NCI-H2227 (cell line): ENCODE data around the gene NEDD4L.

Source experiments
- DNase-seq: peaks from one replicate; lab custom pipeline; 2025; ENCODE audit not compliant: unreplicated experiment; lab: John Stamatoyannopoulos, UW

The NEDD4L gene

GRCh38 chr18:58337285-58337684 lies 293.3 kb downstream of the NEDD4L start:
- no peak for DNase-seq

DNA sequence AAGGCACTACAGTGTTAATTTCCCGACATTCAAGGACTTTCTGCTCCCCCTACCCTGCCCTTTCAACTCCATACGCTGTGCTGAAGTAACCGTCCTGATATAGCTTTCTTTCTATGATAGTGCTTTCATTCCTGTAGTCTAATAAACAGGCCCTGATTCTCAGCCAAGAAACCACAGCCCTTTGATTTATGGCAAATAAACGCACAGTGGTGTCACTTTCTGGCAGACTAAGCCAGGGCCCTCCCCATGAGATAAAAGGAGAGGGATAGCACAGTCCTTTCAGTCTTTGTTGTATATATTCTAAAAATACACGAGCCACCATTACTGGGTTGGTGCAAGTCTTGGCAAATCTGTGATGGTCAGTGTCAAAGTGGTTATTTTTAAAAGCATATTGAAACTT lies 293.7 kb downstream of the NEDD4L start:
- DNase-seq = peak; percentile 40

DNA sequence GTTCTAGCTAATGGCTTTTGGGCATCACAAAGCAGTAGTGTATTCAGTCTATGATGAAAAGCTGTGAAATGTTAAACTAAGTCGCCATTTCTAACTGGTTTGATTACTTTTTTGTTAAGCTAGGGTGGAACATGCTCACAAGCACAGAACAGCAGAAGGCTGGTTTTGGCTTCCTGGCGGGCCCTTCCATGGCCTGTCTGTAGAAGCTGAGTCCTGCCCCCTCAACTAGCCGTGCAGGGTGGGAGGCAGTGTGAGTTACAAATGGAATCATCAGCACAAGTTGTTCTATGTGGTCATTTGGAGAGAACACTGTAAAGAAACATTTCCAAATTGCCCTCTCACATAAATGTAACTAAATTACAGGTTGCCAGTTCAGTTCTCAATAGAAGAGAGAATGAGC lies 294.1 kb downstream of the NEDD4L start:
- peak; percentile 84 for DNase-seq

DNA sequence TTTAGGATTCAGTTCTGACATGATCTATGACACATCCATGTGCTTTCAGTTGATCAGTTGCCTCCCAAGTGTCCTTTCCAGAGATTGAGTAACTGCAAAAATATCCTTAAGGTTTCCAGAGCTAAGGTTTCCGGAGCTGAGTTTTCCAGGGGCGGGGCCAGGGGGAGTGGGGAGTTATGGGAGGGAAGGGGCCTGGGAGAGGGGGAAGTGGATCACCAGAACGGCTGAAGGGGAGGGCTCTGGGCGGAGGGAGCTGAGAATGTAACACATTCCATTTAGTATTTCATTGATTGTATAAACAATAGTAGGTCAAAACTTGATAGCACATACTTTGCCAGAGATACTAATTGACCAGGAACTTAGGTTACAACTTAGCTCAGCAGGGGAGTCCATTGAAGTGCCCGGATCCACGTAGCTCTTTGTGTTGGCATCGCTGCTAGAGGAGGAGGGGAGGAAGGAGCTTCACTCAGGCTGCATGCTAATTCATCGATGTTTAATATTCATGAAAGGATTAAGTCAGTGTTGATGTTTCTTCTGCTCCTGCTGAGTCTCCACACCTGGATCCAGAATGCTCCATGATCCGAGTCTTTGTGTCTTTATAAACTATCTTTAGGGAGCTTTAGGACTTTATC lies 295.1 kb downstream of the NEDD4L start:
- DNase-seq = peak; percentile 62

DNA sequence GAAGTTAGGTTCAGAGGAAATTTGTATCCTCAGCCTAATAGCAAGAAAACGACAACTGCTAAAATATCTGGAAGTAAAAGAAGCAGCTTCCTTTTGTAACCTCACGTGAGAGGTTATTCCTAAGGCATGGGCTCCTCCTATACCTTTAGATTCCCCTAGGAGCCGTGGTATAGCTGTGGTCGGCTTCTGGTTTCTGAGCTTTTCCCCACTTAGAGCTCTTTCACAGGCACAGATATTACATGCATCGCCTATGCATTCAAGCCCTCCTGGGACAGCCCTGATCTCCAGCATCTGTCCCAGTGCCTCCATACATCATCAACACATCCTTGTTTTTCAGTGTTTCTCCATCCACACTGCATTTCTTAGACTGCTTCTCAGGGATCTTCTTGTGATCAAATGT lies 295.9 kb downstream of the NEDD4L start:
- no peak for DNase-seq

GRCh38 chr18:58341916-58342315 lies 297.9 kb downstream of the NEDD4L start:
- no peak for DNase-seq

GRCh38 chr18:58344080-58344670 lies 300.1 kb downstream of the NEDD4L start:
- DNase-seq = no peak

DNA sequence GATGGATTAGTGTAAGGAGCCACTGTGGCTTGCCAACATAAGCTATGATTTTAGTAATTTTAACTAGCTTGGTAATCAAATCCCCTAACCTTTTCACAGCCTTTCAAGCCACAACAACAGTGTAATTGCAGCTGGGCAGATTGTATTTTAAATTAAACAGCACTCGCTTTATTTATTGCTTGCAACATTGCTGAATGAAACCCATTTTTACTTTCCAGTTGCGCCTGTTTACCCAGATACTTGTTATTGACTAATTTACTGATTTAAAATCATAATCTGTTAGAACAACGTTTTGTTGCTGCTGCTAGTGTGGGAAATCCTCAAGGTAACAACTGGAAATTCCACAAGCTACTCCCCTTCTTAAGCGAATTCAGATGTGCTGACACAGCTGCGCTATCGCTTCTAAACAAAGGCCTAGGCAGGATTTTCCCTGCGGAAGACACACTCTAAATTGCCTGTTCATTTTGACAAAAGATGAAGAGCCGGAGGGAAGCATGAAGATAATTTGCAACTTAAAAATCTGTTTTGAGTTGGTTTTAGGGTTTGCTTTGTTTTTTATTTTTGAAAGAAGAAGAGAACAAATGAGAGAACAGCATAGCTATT lies 300.9 kb downstream of the NEDD4L start:
- DNase-seq = peak; percentile 76

GRCh38 chr18:58345875-58346274 lies 301.8 kb downstream of the NEDD4L start:
- DNase-seq = no peak

DNA sequence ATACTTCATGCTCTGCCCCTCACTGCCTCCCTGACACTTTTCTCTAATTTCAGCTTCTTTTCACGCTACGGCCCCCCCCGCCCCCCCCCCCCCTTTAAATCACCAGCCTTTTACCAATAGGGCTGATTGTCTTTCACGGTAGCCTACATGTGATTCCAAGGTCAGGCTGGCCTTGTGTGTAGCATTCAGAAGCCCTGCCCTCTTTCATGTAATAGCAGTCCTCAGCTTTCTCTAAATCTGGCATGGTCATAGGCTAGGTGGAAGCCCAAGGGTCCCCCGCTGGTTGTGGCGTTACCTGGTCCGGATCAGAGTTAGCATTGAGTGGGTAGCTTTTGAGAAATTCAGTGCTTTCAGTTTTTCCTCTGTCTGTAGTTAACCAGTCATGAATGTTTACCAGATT lies 303.1 kb downstream of the NEDD4L start:
- DNase-seq = peak; percentile 18

- DNase-seq = no peak
Measured at GRCh38 chr18:58348517-58348916, 304.5 kb downstream of the NEDD4L start.

DNA sequence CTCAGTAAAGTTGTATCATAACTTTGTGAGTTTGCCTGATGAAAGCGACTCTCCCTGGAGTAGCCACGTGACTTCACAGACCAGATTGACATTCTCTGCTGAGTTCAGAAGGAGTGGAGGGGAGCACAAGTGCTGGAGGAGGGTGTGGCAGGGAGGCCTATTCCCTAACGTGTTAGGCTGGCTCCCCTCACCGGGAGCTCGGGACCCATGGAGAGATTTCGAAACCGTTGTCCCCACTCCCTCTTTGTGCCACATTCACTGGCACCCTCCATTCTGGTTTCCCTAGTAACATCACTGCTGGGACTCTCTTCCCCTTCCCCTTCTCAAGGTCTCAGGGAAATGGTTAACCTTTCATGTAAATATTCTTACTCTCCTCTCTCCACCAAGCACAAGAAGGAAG lies 304.9 kb downstream of the NEDD4L start:
- DNase-seq = no peak

GRCh38 chr18:58349650-58350049 lies 305.6 kb downstream of the NEDD4L start:
- DNase-seq = peak; percentile 47

DNA sequence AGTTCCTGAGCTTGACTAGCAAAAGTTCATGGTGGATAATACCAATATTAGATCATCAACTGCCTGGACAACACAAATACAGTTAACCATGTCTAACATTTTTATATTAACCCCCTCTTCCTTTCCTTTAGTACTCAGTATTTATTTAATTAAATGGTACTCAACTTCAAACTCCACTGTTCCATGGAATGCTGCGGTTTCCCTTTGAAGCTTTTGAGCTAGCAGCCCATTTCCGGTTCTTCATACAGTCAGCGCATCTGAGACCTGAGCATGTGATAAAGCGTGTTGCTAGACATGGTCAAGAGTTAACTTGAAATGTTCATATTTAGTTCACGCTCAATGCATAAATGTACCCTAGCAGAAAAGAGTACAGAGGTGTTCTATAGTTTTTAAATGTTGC lies 306.5 kb downstream of the NEDD4L start:
- DNase-seq = no peak

DNA sequence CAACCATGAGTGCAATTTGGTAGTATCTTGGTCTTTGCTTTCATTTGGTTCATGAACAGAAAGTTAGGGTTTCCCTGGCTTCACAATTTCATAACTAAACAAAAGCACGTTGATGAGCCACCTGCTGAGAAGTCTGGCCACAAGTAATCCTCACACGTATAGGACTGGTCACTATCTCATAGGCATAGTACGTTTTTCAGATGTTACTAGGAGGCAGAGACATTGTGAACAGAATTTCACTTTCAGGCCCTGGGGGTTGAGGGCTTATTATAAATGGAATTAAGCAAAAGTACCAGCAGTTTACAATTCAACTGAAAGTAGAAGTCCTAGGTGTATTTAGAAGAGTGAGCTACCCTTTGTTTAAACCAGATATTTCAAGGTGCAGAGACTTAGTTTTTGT lies 307.8 kb downstream of the NEDD4L start:
- no peak for DNase-seq

DNA sequence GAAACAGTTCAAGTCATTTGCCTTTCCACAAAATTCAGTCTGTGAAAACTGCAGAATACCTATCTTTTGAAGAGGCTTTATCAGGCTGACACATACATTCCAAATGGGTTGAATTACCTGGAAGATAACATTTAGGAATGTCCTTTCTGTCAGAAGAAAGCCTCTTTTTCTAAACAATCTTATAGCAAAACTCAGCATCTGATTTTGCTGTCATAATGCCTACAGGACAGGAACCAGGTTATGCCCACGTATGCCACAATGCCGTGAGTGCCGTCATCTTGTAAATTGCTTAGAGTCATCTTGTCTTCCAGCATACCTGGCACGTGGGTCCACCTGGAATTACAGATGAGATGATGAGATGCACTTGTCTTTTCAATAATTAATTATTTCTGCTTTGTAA lies 309.6 kb downstream of the NEDD4L start:
- DNase-seq = no peak

DNA sequence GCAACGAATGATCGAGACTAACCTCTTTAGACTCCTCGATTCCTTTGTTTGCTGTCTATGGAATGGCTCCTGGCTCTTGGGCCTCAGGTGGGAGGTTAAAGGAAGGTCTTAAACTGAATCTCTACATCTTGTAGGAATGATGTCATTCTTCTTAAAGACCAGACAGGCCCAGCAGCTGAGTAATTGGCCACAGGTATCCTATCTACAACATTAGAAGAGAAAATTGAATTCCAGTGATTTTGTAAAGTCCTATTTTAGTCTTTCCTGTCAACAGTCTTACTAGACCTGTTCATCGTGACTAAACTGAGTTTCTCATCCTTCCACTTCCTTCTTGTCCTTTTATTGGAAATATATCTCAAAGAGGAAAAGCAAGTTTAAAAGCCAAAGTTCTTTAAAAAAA lies 310.0 kb downstream of the NEDD4L start:
- DNase-seq = no peak

DNA sequence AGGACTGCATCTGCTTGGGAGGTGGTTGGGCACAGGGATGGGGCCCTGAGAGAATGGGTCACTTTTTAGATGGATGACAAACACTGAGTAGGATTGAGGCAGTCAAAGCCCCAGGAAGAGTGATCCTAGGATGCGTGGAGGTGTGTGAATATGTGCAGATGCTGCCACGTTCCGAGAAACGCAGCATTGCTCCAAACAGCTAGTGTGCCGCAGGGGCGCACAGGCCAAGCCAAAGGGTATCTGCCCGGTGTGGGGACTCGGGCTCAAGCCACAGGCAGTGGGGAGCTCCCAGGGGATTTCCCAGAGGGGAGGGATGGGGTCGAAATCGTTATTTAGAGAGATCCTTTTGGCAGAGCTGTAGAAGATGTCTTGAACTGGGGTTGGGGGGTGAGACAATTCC lies 310.8 kb downstream of the NEDD4L start:
- no peak for DNase-seq

DNA sequence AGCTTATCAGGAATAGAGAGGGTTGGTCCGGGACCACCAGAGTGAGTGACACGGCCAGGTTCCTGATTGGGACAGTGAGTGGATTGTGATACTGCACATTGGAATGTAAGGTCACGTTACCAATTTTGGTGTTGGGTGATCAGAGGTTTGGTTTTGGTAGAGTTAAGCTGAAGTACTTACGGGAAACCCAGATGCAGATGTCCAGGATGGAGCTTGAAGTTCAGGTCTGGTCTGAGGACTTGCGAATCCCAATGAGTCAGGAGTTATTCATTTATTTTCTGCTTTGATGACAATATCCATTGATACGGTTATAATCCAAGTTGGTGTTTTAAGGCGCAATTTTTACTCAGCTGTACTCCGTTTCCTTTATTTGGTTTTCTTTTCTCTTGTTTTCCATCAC lies 311.2 kb downstream of the NEDD4L start:
- no peak for DNase-seq

DNA sequence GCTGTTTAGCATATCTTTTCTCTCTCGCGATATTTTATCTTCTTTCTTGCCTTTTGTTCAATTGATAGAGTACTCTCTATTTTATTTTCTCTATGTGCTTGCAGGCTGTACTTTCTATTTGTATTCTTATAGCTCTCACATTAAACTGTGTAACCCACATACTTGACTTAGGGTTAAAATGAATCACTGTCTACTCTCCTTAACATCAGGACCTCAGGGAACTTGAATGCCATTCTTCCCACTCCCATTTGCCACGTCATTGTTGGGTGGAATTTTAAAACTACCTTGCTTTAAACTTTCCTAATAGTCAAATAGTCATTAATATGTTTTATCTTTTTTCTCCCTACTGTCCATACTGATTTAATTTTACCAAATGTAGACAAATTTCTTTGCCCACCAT lies 315.2 kb downstream of the NEDD4L start:
- DNase-seq = no peak

DNA sequence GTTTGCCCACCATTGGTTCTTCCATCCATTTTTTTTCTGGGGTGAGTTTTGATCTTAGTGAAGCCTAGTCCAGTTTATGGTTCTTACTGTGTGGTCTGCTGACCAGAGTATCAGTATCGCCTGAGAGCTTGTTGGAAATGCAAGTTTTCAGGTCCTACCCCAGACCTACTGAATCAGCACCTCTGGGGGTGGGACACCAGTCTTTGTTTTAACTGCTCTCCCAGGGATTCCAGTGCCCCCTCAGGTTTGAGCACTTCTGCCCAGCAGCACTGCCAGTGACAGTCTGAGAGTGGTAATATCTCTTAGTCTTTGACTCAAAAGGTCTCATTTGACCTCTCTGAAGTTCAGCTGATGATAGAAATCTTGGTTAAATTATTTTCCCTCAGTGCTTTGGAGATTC lies 315.6 kb downstream of the NEDD4L start:
- DNase-seq = no peak

DNA sequence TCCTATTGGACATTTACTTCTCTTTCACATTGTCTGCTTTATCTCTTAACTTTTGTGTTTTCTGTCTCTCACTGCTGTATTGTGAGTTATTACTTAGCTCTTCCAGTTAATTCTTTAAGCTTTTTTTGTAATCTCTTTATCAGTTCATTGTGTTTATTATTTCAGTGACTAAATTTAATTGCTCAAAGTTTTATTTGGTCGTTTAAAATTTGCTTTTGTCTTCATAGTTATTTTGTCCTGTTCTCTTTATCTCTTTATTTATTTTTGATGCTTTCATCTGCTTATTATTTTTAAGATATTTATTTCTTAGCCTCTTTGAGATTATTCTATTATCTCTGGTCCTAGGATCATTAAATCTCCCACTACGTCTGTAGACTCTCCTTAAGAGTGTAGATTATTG lies 316.3 kb downstream of the NEDD4L start:
- DNase-seq = no peak

- no peak for DNase-seq
Measured at GRCh38 chr18:58361212-58361611, 317.2 kb downstream of the NEDD4L start.
